Brain microvascular endothelial cell (primary cell): ENCODE measurements around the gene MISP3.
A peak's percentile ranks its signal among the peaks of the same experiment; 100 is the strongest.

Experiments used
- DNase-seq: peaks from one replicate; pipeline ENCODE4 v3.0.0-alpha.2; 2020
- H3K27ac ChIP-seq: fragments of 250-450 bp; sonication (Bioruptor Pico); 2 replicates; pipeline ENCODE4 v1.5.1; 2020; ENCODE audit warnings: mild to moderate bottlenecking, moderate library complexity
- H3K27me3 ChIP-seq: fragments of 250-450 bp; sonication (Bioruptor Pico); replicated peaks from 2 replicates; pipeline ENCODE4 v1.5.1; 2020; ENCODE audit warnings: mild to moderate bottlenecking
- H3K36me3 ChIP-seq: fragments of 250-450 bp; sonication (Bioruptor Pico); replicated peaks from 2 replicates; pipeline ENCODE4 v1.5.1; 2020; ENCODE audit warnings: mild to moderate bottlenecking
- H3K4me3 ChIP-seq: 2 replicates; pipeline ENCODE4 v1.5.1; 2011; ENCODE audit warnings: low read depth, mild to moderate bottlenecking, control low read depth, low read length, moderate library complexity
- CTCF ChIP-seq: IDR thresholded peaks from 2 replicates; pipeline ENCODE4 v1.5.1; 2011; ENCODE audit warnings: low read depth, mild to moderate bottlenecking, moderate library complexity, low read length, control low read depth, inconsistent platforms; ENCODE audit errors: missing control alignments
- in situ Hi-C: cut with HindIII; loops from 2 replicates; pipeline ENCODE4 v1.10.0; 2017; ENCODE audit warnings: low sequenced_read_pairs, low pct_ligation_motif_present

Gene MISP3

GRCh38 chr19:14088634-14089411, 16.2 kb downstream of the MISP3 start:
- Histone ChIP-seq H3K27me3 (no peaks in the 10 kb centered on the region), H3K27ac (no peak overlapping the region), H3K4me3 (peak overlapping the region; percentile 42), H3K36me3 (peaks cover 8% of the 10 kb centered on the region)
- in situ Hi-C loops, result no loop called here
- no peak for TF ChIP-seq CTCF
- DNase-seq, result no peak

GRCh38 chr19:14089412-14089661, 16.8 kb downstream of the MISP3 start:
- Histone ChIP-seq H3K4me3 (peak overlapping the region; percentile 42), H3K27me3 (no peaks in the 10 kb centered on the region), H3K36me3 (peaks cover 8% of the 10 kb centered on the region), H3K27ac (no peak overlapping the region)
- peak; percentile 35 for TF ChIP-seq CTCF
- in situ Hi-C loops, result no loop called here
- DNase-seq, result no peak

- Histone ChIP-seq H3K27me3 (no peaks in the 10 kb centered on the region), H3K27ac (no peak overlapping the region), H3K4me3 (peak overlapping the region; percentile 49), H3K36me3 (peaks cover 8% of the 10 kb centered on the region)
- no peak for TF ChIP-seq CTCF
- in situ Hi-C loops, result no loop called here
- peak; percentile 35 for DNase-seq
Measured at GRCh38 chr19:14089662-14090508, 17.3 kb downstream of the MISP3 start.

- Histone ChIP-seq H3K27ac (peak within 1 kb of the TSS; percentile 59), H3K4me3 (peak within 1 kb of the TSS; percentile 69), H3K36me3 (peaks cover 8% of the 10 kb centered on the region), H3K27me3 (no peaks in the 10 kb centered on the region)
- peak; percentile 67 for DNase-seq
- TF ChIP-seq CTCF, result no peak
- in situ Hi-C loops, result no loop called here
Measured at GRCh38 chr19:14090509-14091080, 18.0 kb downstream of the MISP3 start, which contains the start of gene SAMD1. Gene SAMD1 (minus strand): TSS chr19:14090751.

GRCh38 chr19:14091081-14091812, 18.7 kb downstream of the MISP3 start:
- DNase-seq, result peak; percentile 41
- Histone ChIP-seq H3K27ac (peak overlapping the region; percentile 59), H3K36me3 (peaks cover 8% of the 10 kb centered on the region), H3K4me3 (peak overlapping the region; percentile 69), H3K27me3 (no peaks in the 10 kb centered on the region)
- in situ Hi-C loops, result no loop called here
- TF ChIP-seq CTCF, result peak; percentile 38
